Spleen (tissue), 7 donors: ENCODE results near the gene LGR6.
A peak's percentile ranks its signal among the peaks of the same experiment; 100 is the strongest.

Experiments
- POLR2AphosphoS5 ChIP-seq, 3 donors: sonication (generic); formaldehyde crosslinking; IDR thresholded peaks; one replicate each; pipeline ENCODE4 v1.5.1; 2017; ENCODE audit warnings: antibody characterized with exemption in 3 of 3
- TF ChIP-seq, protein P1 (sequence below), 11 experiments: fragments of 200-600 bp in 7 of 11; fragments of 450-650 bp in 4 of 11; sonication (generic) in 4 of 11; IDR thresholded peaks in 8 of 11; conservative IDR thresholded peaks in 3 of 11; 1 replicate in 7 of 11; 2 replicates in 4 of 11; pipeline versions ENCODE4 v1.4.0 to v1.8.0; 2016 to 2021; ENCODE audit warnings: antibody characterized with exemption in 11 of 11, inconsistent platforms in 4 of 11, mild to moderate bottlenecking in 1 of 11
- donor health status: DM: no; HTN: no; CAD: no; lungs with moderate emphysema.
- donor health status: DM: no; HTN: no; CAD: no.
- donor health status: DM: no; HTN: no; CAD: no.

GRCh38 chr1:202283991-202284390, 90.4 kb downstream of the LGR6 start:
- TF ChIP-seq, protein P1, sequence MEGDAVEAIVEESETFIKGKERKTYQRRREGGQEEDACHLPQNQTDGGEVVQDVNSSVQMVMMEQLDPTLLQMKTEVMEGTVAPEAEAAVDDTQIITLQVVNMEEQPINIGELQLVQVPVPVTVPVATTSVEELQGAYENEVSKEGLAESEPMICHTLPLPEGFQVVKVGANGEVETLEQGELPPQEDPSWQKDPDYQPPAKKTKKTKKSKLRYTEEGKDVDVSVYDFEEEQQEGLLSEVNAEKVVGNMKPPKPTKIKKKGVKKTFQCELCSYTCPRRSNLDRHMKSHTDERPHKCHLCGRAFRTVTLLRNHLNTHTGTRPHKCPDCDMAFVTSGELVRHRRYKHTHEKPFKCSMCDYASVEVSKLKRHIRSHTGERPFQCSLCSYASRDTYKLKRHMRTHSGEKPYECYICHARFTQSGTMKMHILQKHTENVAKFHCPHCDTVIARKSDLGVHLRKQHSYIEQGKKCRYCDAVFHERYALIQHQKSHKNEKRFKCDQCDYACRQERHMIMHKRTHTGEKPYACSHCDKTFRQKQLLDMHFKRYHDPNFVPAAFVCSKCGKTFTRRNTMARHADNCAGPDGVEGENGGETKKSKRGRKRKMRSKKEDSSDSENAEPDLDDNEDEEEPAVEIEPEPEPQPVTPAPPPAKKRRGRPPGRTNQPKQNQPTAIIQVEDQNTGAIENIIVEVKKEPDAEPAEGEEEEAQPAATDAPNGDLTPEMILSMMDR (IDR thresholded peaks at IDR 0.05 in 8 of 11, conservative IDR thresholded peaks at IDR 0.05 in 3 of 11): no peak
- peak in 1 of 3 donors; percentile 10 for TF ChIP-seq POLR2AphosphoS5 (IDR thresholded peaks at IDR 0.05)
